ENCODE measurements around the gene CHD6. TPM values are rescaled to one million over a fixed set of nuclear protein-coding genes. Genes with fewer than 3 reads are reported as not detected.

The CHD6 gene
- total and polyA plus RNA-seq, 2 of the 13 experiments (the other 11 are each of a cell fraction or from before 2014, with no cell fraction given) = 14.4 to 52.0 TPM

DNA sequence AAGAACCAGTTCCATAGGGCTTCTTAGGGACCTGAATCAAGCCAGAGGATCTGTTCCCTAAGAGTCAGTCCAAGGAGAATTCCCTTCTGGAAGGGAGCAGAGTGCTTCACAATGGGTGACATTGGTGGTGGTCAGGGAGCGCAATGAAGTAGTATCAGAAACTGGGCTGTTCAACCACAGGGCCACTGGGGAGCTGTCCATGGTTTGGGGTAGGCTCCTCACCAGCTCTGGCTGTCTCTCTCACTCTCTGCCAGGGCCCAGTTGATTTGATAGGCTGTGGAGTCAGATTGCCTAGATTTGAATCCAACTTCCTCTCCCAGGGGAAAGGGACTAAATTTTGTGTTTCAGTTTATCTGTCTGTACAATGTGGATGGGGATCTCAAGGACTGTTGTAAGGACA lies 36.7 kb upstream of the CHD6 start (continued):
- TF ChIP-seq SALL1 (CRISPR knock-in tag; IDR thresholded peaks at IDR 0.05) (peak; percentile 44), ZNF232 (CRISPR knock-in tag; IDR thresholded peaks at IDR 0.05; ENCODE audit: borderline replicate concordance) (peak; percentile 49; the same call in 1 of the 2 replicates), EHMT2 (IDR thresholded peaks at IDR 0.05; ENCODE audit: borderline replicate concordance, low read depth, low read length) (peak; percentile 61; the same call in 1 of the 2 replicates), ZNF773 (CRISPR knock-in tag; IDR thresholded peaks at IDR 0.05; ENCODE audit: borderline replicate concordance) (peak; percentile 68; the same call in 1 of the 2 replicates), ZBTB21 (CRISPR knock-in tag; IDR thresholded peaks at IDR 0.05) (0 out of 2 replicates have a peak, but pooled peaks have one; percentile 30), ZNF3 (CRISPR knock-in tag; IDR thresholded peaks at IDR 0.05) (no peak)
- TF ChIP-seq, protein P1, sequence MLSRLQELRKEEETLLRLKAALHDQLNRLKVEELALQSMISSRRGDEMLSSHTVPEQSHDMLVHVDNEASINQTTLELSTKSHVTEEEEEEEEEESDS (CRISPR knock-in tag; IDR thresholded peaks at IDR 0.05; ENCODE audit: borderline replicate concordance) = no peak
- TF ChIP-seq, protein P2, sequence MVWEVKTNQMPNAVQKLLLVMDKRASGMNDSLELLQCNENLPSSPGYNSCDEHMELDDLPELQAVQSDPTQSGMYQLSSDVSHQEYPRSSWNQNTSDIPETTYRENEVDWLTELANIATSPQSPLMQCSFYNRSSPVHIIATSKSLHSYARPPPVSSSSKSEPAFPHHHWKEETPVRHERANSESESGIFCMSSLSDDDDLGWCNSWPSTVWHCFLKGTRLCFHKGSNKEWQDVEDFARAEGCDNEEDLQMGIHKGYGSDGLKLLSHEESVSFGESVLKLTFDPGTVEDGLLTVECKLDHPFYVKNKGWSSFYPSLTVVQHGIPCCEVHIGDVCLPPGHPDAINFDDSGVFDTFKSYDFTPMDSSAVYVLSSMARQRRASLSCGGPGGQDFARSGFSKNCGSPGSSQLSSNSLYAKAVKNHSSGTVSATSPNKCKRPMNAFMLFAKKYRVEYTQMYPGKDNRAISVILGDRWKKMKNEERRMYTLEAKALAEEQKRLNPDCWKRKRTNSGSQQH (CRISPR knock-in tag; IDR thresholded peaks at IDR 0.05; ENCODE audit: low read depth) = 0 out of 2 replicates have a peak, but pooled peaks have one; percentile 30

DNA sequence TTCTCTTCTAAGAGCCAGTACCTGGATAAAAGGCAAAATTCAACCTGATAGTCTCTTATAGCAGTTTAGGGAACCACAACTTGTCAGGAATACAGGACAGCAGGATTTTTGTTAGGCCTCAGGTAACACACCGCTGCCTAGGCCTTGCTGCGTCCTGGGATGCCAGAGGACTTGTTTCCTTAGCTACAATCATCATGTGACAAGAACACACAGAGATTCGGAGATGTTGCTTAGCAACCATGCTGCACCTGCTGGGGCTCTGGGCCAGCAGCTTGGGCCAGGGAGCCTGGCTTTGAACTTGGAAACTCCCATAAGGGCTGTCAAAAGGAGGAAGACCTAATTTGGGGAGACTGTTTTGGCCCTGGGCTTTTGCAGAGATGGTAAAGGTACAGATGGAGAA lies 36.1 kb upstream of the CHD6 start:
- ATAC-seq (no peak), FAIRE-seq (no peak), DNase-seq (ENCODE audit: low spot score) (no peak)
- Histone ChIP-seq H3K4me3 (replicated peaks in 1 of 3; ENCODE audit: insufficient read depth in 1 of 3, low read depth in 2 of 3, low read length in 3 of 3) (no peak overlapping the region), H3K27me3 (ENCODE audit: control insufficient read depth in 1 of 2, insufficient read depth in 2 of 2, low read length in 2 of 2) (0 out of 5 replicates have a peak, but pooled peaks cover 0 to 1% of the 10 kb centered on the region in 2 experiments), H3K27ac (ENCODE audit: extremely low read length, insufficient read depth, low read length) (no peak overlapping the region), H3K9ac (ENCODE audit: insufficient read depth, low read depth, low read length) (no peak overlapping the region), H2AFZ (ENCODE audit: low read length) (no peak overlapping the region), H3K36me3 (replicated peaks in 1 of 2; ENCODE audit: control insufficient read depth in 1 of 2, insufficient read depth in 2 of 2, low read length in 2 of 2) (no peaks in the 10 kb centered on the region), H3K4me1 (ENCODE audit: insufficient read depth, low read length) (peaks cover 10% of the 10 kb centered on the region), H3K4me2 (ENCODE audit: low read depth, low read length) (no peak overlapping the region), H4K20me1 (ENCODE audit: insufficient read depth, low read length) (no peaks in the 10 kb centered on the region), H3K79me2 (ENCODE audit: insufficient read depth, low read length) (no peaks in the 10 kb centered on the region), H3K9me3 (ENCODE audit: low read length) (no peaks in the 10 kb centered on the region)
- no TSS peak for BruUV-seq (replicated peaks)
- 19% methylated on average over 3 of the region's 3 CpGs for WGBS (ENCODE audit: low lambda C conversion rate)
- in situ Hi-C loops (cut with HindIII; ENCODE audit: extremely low pct_ligation_motif_present, low pct_unique_long_range_greater_than_20kb) = no loop called here
- ChIA-PET CTCF (ENCODE audit: low intra/inter-chr PET ratio, low total read pairs) (no interaction called here), POLR2A (no interaction called here)
- TF ChIP-seq TCF12 (IDR thresholded peaks at IDR 0.05) (no peak), TCF12 (CRISPR knock-in tag; IDR thresholded peaks at IDR 0.05) (no peak), RFX1 (IDR thresholded peaks at IDR 0.05) (peak; percentile 24; the same call in 1 of the 2 replicates), HHEX (CRISPR knock-in tag; IDR thresholded peaks at IDR 0.05) (no peak), MZF1 (CRISPR knock-in tag; IDR thresholded peaks at IDR 0.05; ENCODE audit: borderline replicate concordance) (no peak)
- intact Hi-C loops (cut with micrococcal nuclease; ENCODE audit: unreplicated experiment) = no loop called here

Measured in HepG2 (cell line).